Endometrial microvascular endothelial cells (primary cell): ENCODE measurements around the gene PIGZ. TPM values are rescaled to one million over a fixed set of nuclear protein-coding genes. Genes with fewer than 3 reads are reported as not detected.

Experiments used
- in situ Hi-C: cut with HindIII; loops from 2 replicates; pipeline ENCODE4 v1.10.0; 2017; ENCODE audit warnings: low sequenced_read_pairs, low pct_unique_long_range_greater_than_20kb; ENCODE audit errors: inconsistent ontology term
- total RNA-seq: library from RNA; depleted of rRNA; stranded (reverse); fragments of >200 nt; gene quantifications from one replicate; pipeline ENCODE4 v1.2.3, GENCODE V29; 2015; ENCODE audit errors: inconsistent ontology term

The PIGZ gene
- total RNA-seq, 1 donor from 2014 or later, result 3.0 TPM

- in situ Hi-C loops, result no loop called here
These were observed 36.0 kb downstream of the PIGZ start for GRCh38 chr3:196932600-196932999.

- in situ Hi-C loops, result no loop called here
These were observed 36.6 kb downstream of the PIGZ start for GRCh38 chr3:196931828-196932587.

- in situ Hi-C loops, result no loop called here
These were observed 37.5 kb downstream of the PIGZ start for GRCh38 chr3:196931157-196931556.

- in situ Hi-C loops, result no loop called here
These were observed 40.8 kb downstream of the PIGZ start for GRCh38 chr3:196927571-196928453.

GRCh38 chr3:196920733-196921132 lies 47.9 kb downstream of the PIGZ start:
- in situ Hi-C loops, result no loop called here

GRCh38 chr3:196918968-196919367 lies 49.7 kb downstream of the PIGZ start:
- in situ Hi-C loops, result no loop called here

GRCh38 chr3:196916995-196917394 lies 51.6 kb downstream of the PIGZ start:
- in situ Hi-C loops, result no loop called here

GRCh38 chr3:196916221-196916620 lies 52.4 kb downstream of the PIGZ start:
- in situ Hi-C loops, result no loop called here

GRCh38 chr3:196915375-196915774 lies 53.3 kb downstream of the PIGZ start:
- in situ Hi-C loops, result no loop called here

- in situ Hi-C loops, result no loop called here
These were observed 53.8 kb downstream of the PIGZ start for GRCh38 chr3:196914866-196915265.

GRCh38 chr3:196903740-196904139 lies 64.9 kb downstream of the PIGZ start:
- in situ Hi-C loops, result no loop called here

- in situ Hi-C loops, result no loop called here
These were observed 66.3 kb downstream of the PIGZ start for GRCh38 chr3:196902296-196902695.

- in situ Hi-C loops, result no loop called here
These were observed 66.9 kb downstream of the PIGZ start for GRCh38 chr3:196901768-196902167.

Other genes starting within 250 kb of the PIGZ start
- gene PAK2, start 229.0 kb downstream of the PIGZ start, total RNA-seq, result 78.7 TPM
- gene SENP5, start 100.9 kb downstream of the PIGZ start, total RNA-seq, result 22.7 TPM
- gene NCBP2, start 26.3 kb downstream of the PIGZ start, total RNA-seq, result 68.6 TPM
- gene MELTF, start 61.0 kb upstream of the PIGZ start, total RNA-seq, result 0.46 TPM